Gastrocnemius medialis (tissue), 4 donors: Measurements from ENCODE around the gene AP5B1.

Experiments used
- CTCF ChIP-seq, 5 experiments: fragments of 450-650 bp in 3 of 5; fragments of 200-600 bp in 2 of 5; sonication (generic) in 2 of 5; IDR thresholded peaks in 4 of 5; conservative IDR thresholded peaks in 1 of 5; 1 replicate in 4 of 5; 2 replicates in 1 of 5; pipeline ENCODE4 v1.5.1; 2016 to 2019; ENCODE audit warnings: antibody characterized with exemption in 5 of 5, mild to moderate bottlenecking in 3 of 5, moderate library complexity in 3 of 5
- POLR2A ChIP-seq, 2 donors: fragments of 450-650 bp; IDR thresholded peaks; one replicate each; pipeline ENCODE4 v1.6.1; 2017; ENCODE audit warnings: antibody characterized with exemption in 2 of 2, mild to moderate bottlenecking in 2 of 2, moderate library complexity in 2 of 2

GRCh38 chr11:65778901-65779668 lies 1.7 kb downstream of the AP5B1 start:
- TF ChIP-seq CTCF (IDR thresholded peaks at IDR 0.05 in 4 of 5, conservative IDR thresholded peaks at IDR 0.05 in 1 of 5) = no peak
- TF ChIP-seq POLR2A (IDR thresholded peaks at IDR 0.05) = no peak
